Heart right ventricle (tissue), 16 donors: ENCODE results near the gene BTBD1. TPM values are rescaled to one million over a fixed set of nuclear protein-coding genes. Genes with fewer than 3 reads are reported as not detected.
"Not testable (repeated sequence)": the region's sequence is repeated elsewhere in the genome, so short reads cannot be mapped to it uniquely, and the experiment has no call there.

Source experiments
- ATAC-seq, 8 donors: fragments of 200-7000 bp; cut with Tn5 transposase; one replicate each; pipeline ENCODE4 v1.9.1; 2020; ENCODE audit warnings: mild to moderate bottlenecking in 8 of 8, moderate library complexity in 8 of 8, moderate number of reproducible peaks in 1 of 8
- DNase-seq, 2 donors: peaks; one replicate each; pipeline ENCODE4 v3.0.0-alpha.2; 2020
- H3K27ac ChIP-seq, 10 donors: fragments of 200-600 bp; sonication (generic) in 2 of 10; one replicate each; pipeline versions ENCODE4 v1.5.0 to v1.8.0; 2020 to 2022; ENCODE audit warnings: mild to moderate bottlenecking in 3 of 10
- H3K27me3 ChIP-seq, 7 donors: fragments of 200-600 bp; one replicate each; pipeline ENCODE4 v1.8.0; 2021 to 2022; ENCODE audit warnings: mild to moderate bottlenecking in 2 of 7
- H3K36me3 ChIP-seq, 9 donors: fragments of 200-600 bp; sonication (generic) in 1 of 9; one replicate each; pipeline versions ENCODE4 v1.5.0 to v1.8.0; 2020 to 2022; ENCODE audit warnings: mild to moderate bottlenecking in 2 of 9
- H3K4me1 ChIP-seq, 9 donors: fragments of 200-600 bp; sonication (generic) in 1 of 9; one replicate each; pipeline versions ENCODE4 v1.5.0 to v1.8.0; 2020 to 2022; ENCODE audit warnings: mild to moderate bottlenecking in 4 of 9
- H3K4me3 ChIP-seq, 10 donors: fragments of 200-600 bp; sonication (generic) in 2 of 10; one replicate each; pipeline versions ENCODE4 v1.5.0 to v1.8.0; 2020 to 2022; ENCODE audit warnings: mild to moderate bottlenecking in 7 of 10, moderate library complexity in 2 of 10
- H3K9me3 ChIP-seq, 11 donors: fragments of 200-600 bp in 10 of 11; sonication (generic) in 2 of 11; one replicate each; pipeline versions ENCODE4 v1.5.0 to v1.8.0; 2013 to 2022; ENCODE audit warnings: mild to moderate bottlenecking in 2 of 11, control low read depth in 1 of 11, moderate library complexity in 1 of 11
- CTCF ChIP-seq, 9 donors: fragments of 200-600 bp; sonication (generic) in 2 of 9; IDR thresholded peaks; one replicate each; pipeline versions ENCODE4 v1.5.0 to v1.8.0; 2021 to 2022; ENCODE audit warnings: antibody characterized with exemption in 9 of 9, mild to moderate bottlenecking in 5 of 9, moderate library complexity in 1 of 9
- WGBS, 2 donors: extraction: QIAGEN DNeasy Blood & Tissue Kit; methylation state at CpG; one replicate each; pipeline ENCODE4 v1.1.7; 2013; ENCODE audit warnings: inconsistent platforms in 1 of 2; 5-methylcytosine and 5-hydroxymethylcytosine counted together
- intact Hi-C, 10 donors: fragments of 100-400 bp; cut with DNase I; formaldehyde crosslinking; loops; one replicate each; pipeline versions ENCODE4 v1.11.1 to v1.14.2; 2022
- polyA plus RNA-seq, 2 donors: library from polyadenylated mRNA; stranded (reverse); fragments of 200-250 nt; gene quantifications; one replicate each; pipeline ENCODE4 v1.2.3, GENCODE V29; 2013
- total RNA-seq, 10 donors: library from RNA; stranded (reverse); fragmentation: NEBNext Ultra II Directional in 3 of 10; extraction: Animal tissue kit (Norgen Biotek cat#: 25700) in 3 of 10; gene quantifications; one replicate each; pipeline versions ENCODE4 v1.2.1 to v1.2.4, GENCODE V29; 2021 to 2023
- donor health status: Arrhythmogenic right ventricular cardiomyopathy.
- donor health status: ischemic (EF 13 %, LVEDD 7.1; RV severe dilation, severe dysfunction).
- donor health status: healthy with polysubstance abuse.
- donor health status: DM: no; HTN: yes; CAD: no.
- donor health status: DM: no; HTN: no; CAD: no.
- donor health status: ischemic (EF 25% LVEDD 6.9; RV normal size, moderate dysfunction).
- donor health status: ischemic (EF 25% LVEDD 5.7; RV mildly dilated, moderate dysfunction).
- donor health status: healthy.
- donor health status: DM: yes; HTN: yes; CAD: no.
- donor health status: Ischemic cardiomyopathy.
- donor health status: ischemic (EF 35%, LVEDD 5.7; RV mildly dilated, moderate dysfunction).
- donor health status: nonischemic (EF 11% LVEDD 7.7; RV severe dilation, severe dysfunction).
- donor health status: DM: yes; HTN: yes; CAD: no.
- donor health status: PGD.
- donor health status: ischemic (EF 29% LVEDD 5.4; RV normal size, mild dysfunction).
- donor health status: nonischemic (EF 23%, LVEDD 6.1; RV moderate dilation, normal function).

The BTBD1 gene
- total and polyA plus RNA-seq, 12 donors = 14.1 to 185 (median 149) TPM

GRCh38 chr15:83087576-83087975 is 20.5 kb upstream of the BTBD1 start:
- Histone ChIP-seq H3K27me3 (peaks cover 0 to 3% (median 0%) of the 10 kb centered on the region in 7 donors), H3K4me1 (peaks cover 0 to 8% (median 4%) of the 10 kb centered on the region in 9 donors), H3K36me3 (no peaks in the 10 kb centered on the region), H3K27ac (no peak overlapping the region), H3K9me3 (no peaks in the 10 kb centered on the region), H3K4me3 (no peak overlapping the region)
- DNase-seq (no peak), ATAC-seq (no peak)
- no peak for TF ChIP-seq CTCF (IDR thresholded peaks at IDR 0.05)
- 61 to 63% methylated on average over 2 of the region's 2 CpGs for WGBS, 2 donors
- intact Hi-C loops = no loop called here

- 87 to 92% methylated on average over 8 of the region's 8 CpGs for WGBS, 2 donors
- H3K4me1 ChIP-seq, H3K36me3 ChIP-seq, H3K27ac ChIP-seq, ATAC-seq, H3K4me3 ChIP-seq, H3K9me3 ChIP-seq, H3K27me3 ChIP-seq, intact Hi-C loops, DNase-seq: not testable (repeated sequence)
Observed at GRCh38 chr15:83085864-83086552, 19.0 kb upstream of the BTBD1 start.

GRCh38 chr15:83085461-83085860 is 18.4 kb upstream of the BTBD1 start:
- H3K9me3 ChIP-seq, ATAC-seq, H3K36me3 ChIP-seq, H3K4me1 ChIP-seq, H3K27me3 ChIP-seq, H3K4me3 ChIP-seq, intact Hi-C loops, DNase-seq, H3K27ac ChIP-seq: not testable (repeated sequence)
- peak in 1 of 9 donors; percentile 7 for TF ChIP-seq CTCF (IDR thresholded peaks at IDR 0.05)
- 79 to 88% methylated on average over 3 of the region's 3 CpGs for WGBS, 2 donors

- H3K36me3 ChIP-seq = no peaks in the 10 kb centered on the region
- peaks cover 0 to 5% (median 0%) of the 10 kb centered on the region in 9 donors for H3K4me1 ChIP-seq
- H3K27ac ChIP-seq = no peak overlapping the region
- peaks cover 0 to 15% (median 2%) of the 10 kb centered on the region in 7 donors for H3K27me3 ChIP-seq
- H3K9me3 ChIP-seq = no peaks in the 10 kb centered on the region
- 69 to 80% methylated on average over 5 of the region's 5 CpGs for WGBS, 2 donors
- no peak for DNase-seq
- no peak for TF ChIP-seq CTCF (IDR thresholded peaks at IDR 0.05)
- ATAC-seq = no peak
- intact Hi-C loops = no loop called here
- no peak overlapping the region for H3K4me3 ChIP-seq
Observed at GRCh38 chr15:83082730-83083386, 15.8 kb upstream of the BTBD1 start.
